HL-60 (cell line): Measurements from ENCODE around the gene CCDC51.

Experiments
- DNase-seq, 2 experiments: peaks; one replicate each; pipeline ENCODE4 v3.0.0-alpha.2; 2010 to 2020; ENCODE audit warnings: low read depth in 1 of 2, low spot score in 1 of 2
- H3K27ac ChIP-seq: fragments of 250-450 bp; sonication (Bioruptor Pico); replicated peaks from 2 replicates; pipeline ENCODE4 v1.5.1; 2020; ENCODE audit warnings: mild to moderate bottlenecking, moderate library complexity
- H3K27me3 ChIP-seq: fragments of 250-450 bp; sonication (Bioruptor Pico); 2 replicates; pipeline ENCODE4 v1.5.1; 2021; ENCODE audit warnings: mild to moderate bottlenecking, moderate library complexity; ENCODE audit not compliant: insufficient read depth, poor library complexity, severe bottlenecking
- H3K4me3 ChIP-seq: replicated peaks from 2 replicates; pipeline ENCODE4 v1.5.1; 2011; ENCODE audit warnings: mild to moderate bottlenecking, control low read depth, low read length; ENCODE audit not compliant: insufficient read depth
- GABPA ChIP-seq: IDR thresholded peaks from 2 replicates; pipeline ENCODE4 v1.6.1; 2012; ENCODE audit warnings: low read depth
- POLR2AphosphoS5 ChIP-seq: IDR thresholded peaks from 2 replicates; pipeline ENCODE4 v1.6.1; 2012; ENCODE audit warnings: low read depth
- REST ChIP-seq: IDR thresholded peaks from 2 replicates; pipeline ENCODE4 v1.6.1; 2012; ENCODE audit warnings: low read depth; ENCODE audit not compliant: insufficient replicate concordance
- SPI1 ChIP-seq: IDR thresholded peaks from 2 replicates; pipeline ENCODE4 v1.6.1; 2012; ENCODE audit warnings: low read depth, mild to moderate bottlenecking, borderline replicate concordance
- TF ChIP-seq, protein P1 (sequence below): IDR thresholded peaks from one replicate; pipeline ENCODE4 v1.5.1; 2011; ENCODE audit warnings: low read length, control low read depth, inconsistent platforms; ENCODE audit not compliant: insufficient read depth

The CCDC51 gene

DNA sequence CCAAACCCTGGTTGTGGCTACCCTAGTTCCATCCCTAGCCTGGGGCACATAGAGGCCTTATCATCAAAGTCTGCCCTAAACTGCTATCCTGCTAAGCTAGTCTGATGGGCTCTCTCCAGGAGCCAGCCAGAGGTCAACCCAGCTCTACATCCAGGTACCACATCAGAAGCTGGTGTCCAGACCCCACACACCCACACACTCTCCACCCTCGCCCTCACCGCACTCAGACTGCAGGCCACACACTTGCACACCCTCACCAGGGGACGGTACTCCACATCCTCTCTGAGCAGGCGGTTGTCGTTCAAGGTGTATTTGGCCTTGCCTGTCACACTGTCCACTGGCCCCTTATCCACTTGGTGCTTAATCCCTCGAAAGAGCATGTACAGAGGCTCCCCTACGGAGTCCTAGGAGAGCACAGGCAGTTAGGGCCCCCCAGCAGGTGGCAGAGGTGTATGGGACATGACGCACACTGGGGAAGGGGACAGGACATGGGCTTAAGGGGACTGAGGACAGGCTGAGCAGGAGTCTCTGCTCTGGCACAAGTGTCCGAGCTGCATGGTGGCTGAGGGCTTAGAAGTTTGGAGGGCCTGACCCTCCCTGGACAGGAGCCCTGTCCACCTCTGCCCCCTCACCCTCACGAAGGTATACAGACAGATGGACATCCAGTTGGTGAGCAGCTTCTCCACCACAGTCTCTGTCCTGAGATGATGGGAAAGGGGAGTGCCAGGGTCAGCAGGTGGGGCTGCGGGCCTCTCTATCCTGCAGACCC, 28.1 kb downstream of the CCDC51 start:
- no peak overlapping the region for H3K27ac ChIP-seq
- no peak for DNase-seq
- TF ChIP-seq REST (no peak), GABPA (no peak), SPI1 (no peak), POLR2AphosphoS5 (no peak)
- TF ChIP-seq, protein P1, sequence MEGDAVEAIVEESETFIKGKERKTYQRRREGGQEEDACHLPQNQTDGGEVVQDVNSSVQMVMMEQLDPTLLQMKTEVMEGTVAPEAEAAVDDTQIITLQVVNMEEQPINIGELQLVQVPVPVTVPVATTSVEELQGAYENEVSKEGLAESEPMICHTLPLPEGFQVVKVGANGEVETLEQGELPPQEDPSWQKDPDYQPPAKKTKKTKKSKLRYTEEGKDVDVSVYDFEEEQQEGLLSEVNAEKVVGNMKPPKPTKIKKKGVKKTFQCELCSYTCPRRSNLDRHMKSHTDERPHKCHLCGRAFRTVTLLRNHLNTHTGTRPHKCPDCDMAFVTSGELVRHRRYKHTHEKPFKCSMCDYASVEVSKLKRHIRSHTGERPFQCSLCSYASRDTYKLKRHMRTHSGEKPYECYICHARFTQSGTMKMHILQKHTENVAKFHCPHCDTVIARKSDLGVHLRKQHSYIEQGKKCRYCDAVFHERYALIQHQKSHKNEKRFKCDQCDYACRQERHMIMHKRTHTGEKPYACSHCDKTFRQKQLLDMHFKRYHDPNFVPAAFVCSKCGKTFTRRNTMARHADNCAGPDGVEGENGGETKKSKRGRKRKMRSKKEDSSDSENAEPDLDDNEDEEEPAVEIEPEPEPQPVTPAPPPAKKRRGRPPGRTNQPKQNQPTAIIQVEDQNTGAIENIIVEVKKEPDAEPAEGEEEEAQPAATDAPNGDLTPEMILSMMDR: no peak

DNA sequence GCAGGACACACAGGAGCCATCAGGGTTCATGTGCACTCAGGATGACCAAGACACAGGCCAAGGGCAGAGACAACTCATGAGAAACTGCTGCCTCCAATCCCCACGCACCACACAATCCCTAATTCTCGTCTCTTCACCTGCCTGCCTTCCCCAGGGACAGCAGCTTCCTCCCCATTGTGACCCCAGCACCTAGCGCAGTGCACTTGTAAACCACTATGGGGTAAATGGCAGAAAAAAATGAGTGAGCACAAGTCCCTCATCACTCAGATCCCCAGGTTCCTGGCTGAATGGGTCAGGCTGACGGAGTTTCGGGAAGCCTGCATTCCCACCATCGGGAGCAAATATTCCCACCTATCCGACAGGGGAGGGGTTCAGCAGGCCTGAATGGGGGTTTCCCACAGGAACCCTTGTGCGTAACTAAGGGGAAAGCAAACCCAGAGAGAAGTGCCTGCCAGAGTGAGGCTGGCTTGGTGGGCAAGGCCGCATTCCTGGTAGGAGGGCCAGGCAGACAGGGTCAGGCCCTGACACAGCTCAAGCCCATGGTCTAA, 28.8 kb downstream of the CCDC51 start:
- no peak overlapping the region for H3K27ac ChIP-seq
- no peaks in the 10 kb centered on the region for H3K27me3 ChIP-seq
- TF ChIP-seq GABPA (no peak), SPI1 (no peak), REST (no peak), POLR2AphosphoS5 (no peak)
- TF ChIP-seq, protein P1: no peak
- H3K4me3 ChIP-seq: no peak overlapping the region
- DNase-seq: no peak

More for the DNA sequence above, 28.1 kb downstream of the CCDC51 start:
- Histone ChIP-seq H3K27me3 (no peaks in the 10 kb centered on the region), H3K4me3 (no peak overlapping the region)

DNA sequence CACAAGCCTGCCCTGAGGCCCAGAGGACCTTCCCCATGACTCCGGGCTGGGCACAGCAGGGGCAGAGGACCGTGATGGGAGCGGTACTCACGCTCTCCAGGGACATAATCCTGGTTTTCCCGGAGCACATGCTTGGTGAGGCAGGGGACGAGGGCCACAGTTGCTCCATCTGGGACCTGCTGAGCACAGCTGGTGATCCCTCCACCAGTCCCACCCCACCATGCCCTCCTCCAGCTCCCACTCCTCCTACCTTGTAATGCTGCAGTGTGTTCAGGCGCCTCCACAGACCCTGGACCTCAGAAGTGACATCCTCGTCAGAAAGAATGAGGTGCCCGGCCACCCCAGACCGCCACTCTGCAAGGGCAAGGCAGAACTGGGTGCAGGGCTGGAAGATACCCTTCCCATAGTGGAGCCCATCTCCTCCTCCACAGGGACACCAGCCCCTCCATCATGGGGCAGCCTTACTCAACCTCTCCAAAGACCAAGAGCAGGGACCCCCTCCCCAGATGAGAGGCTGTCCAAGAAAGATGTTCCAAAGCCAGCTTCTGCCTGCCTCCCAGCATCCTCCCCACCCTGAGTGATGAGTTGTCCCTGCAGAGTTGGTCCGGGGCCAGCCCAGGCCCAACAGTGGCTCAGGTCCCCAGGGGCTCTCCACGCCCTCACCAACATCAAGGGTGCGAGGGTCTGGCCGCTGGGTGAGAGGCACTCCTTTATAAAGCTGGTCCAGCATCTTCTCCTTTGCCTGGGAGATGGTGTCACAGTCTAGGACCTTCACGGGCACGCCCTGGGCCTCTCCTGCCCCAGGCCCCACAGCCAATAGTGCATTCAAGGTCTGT, 29.5 kb downstream of the CCDC51 start:
- TF ChIP-seq GABPA (no peak), SPI1 (no peak), REST (no peak), POLR2AphosphoS5 (no peak)
- TF ChIP-seq, protein P1: no peak
- DNase-seq: no peak
- Histone ChIP-seq H3K27ac (no peak overlapping the region), H3K27me3 (no peaks in the 10 kb centered on the region), H3K4me3 (no peak overlapping the region)
